Liver (tissue), 9 donors: ENCODE data around the gene ZBTB2. TPM values are rescaled to one million over a fixed set of nuclear protein-coding genes. Genes with fewer than 3 reads are reported as not detected.

ENCODE experiments used
- DNase-seq: peaks from one replicate; pipeline ENCODE4 v3.0.0-alpha.2; 2017; ENCODE audit warnings: low spot score
- H3K27ac ChIP-seq, 2 donors: one replicate each; pipeline ENCODE4 v1.7.0; 2013; ENCODE audit warnings: inconsistent platforms in 2 of 2, low read length in 2 of 2, control low read depth in 1 of 2, low read depth in 1 of 2, mild to moderate bottlenecking in 1 of 2
- H3K27me3 ChIP-seq, 4 donors: one replicate each; pipeline versions ENCODE4 v1.6.1 to v1.7.0; 2013; ENCODE audit warnings: low read length in 3 of 4, inconsistent platforms in 1 of 4, mild to moderate bottlenecking in 1 of 4, moderate library complexity in 1 of 4; ENCODE audit not compliant: control insufficient read depth in 4 of 4, insufficient read depth in 4 of 4
- H3K36me3 ChIP-seq, 4 donors: one replicate each; pipeline versions ENCODE4 v1.6.1 to v1.7.0; 2013; ENCODE audit warnings: low read length in 3 of 4, mild to moderate bottlenecking in 3 of 4, low read depth in 1 of 4, moderate library complexity in 1 of 4; ENCODE audit not compliant: control insufficient read depth in 4 of 4, insufficient read depth in 3 of 4
- H3K4me1 ChIP-seq, 4 donors: one replicate each; pipeline versions ENCODE4 v1.6.1 to v1.7.0; 2013; ENCODE audit warnings: low read length in 3 of 4, mild to moderate bottlenecking in 3 of 4, moderate library complexity in 1 of 4; ENCODE audit not compliant: control insufficient read depth in 4 of 4, insufficient read depth in 4 of 4
- H3K4me3 ChIP-seq, 3 donors: one replicate each; pipeline versions ENCODE4 v1.6.1 to v1.7.0; 2013; ENCODE audit warnings: low read length in 3 of 3, control low read depth in 1 of 3, low read depth in 1 of 3, mild to moderate bottlenecking in 1 of 3
- H3K9ac ChIP-seq, 2 donors: one replicate each; pipeline ENCODE4 v1.7.0; 2013; ENCODE audit warnings: low read length in 2 of 2, mild to moderate bottlenecking in 2 of 2, moderate library complexity in 2 of 2, control low read depth in 1 of 2, low read depth in 1 of 2
- H3K9me3 ChIP-seq, 4 donors: one replicate each; pipeline versions ENCODE4 v1.6.1 to v1.7.0; 2013; ENCODE audit warnings: low read length in 3 of 4; ENCODE audit not compliant: control insufficient read depth in 4 of 4
- ATF3 ChIP-seq: IDR thresholded peaks from 2 replicates; pipeline ENCODE4 v1.6.1; 2016; ENCODE audit warnings: antibody characterized with exemption
- EGR1 ChIP-seq, 2 donors: IDR thresholded peaks; 2 replicates each; pipeline ENCODE4 v1.6.1; 2016 to 2018; ENCODE audit warnings: antibody characterized with exemption in 2 of 2, low read depth in 2 of 2
- FOXA1 ChIP-seq: IDR thresholded peaks from 2 replicates; pipeline ENCODE4 v1.6.1; 2016; ENCODE audit warnings: antibody characterized with exemption
- FOXA2 ChIP-seq: IDR thresholded peaks from 2 replicates; pipeline ENCODE4 v1.6.1; 2016; ENCODE audit warnings: antibody characterized with exemption
- GABPA ChIP-seq, 2 donors: IDR thresholded peaks in 1 of 2; conservative IDR thresholded peaks in 1 of 2; 2 replicates each; pipeline ENCODE4 v1.6.1; 2016; ENCODE audit warnings: antibody characterized with exemption in 2 of 2, mild to moderate bottlenecking in 1 of 2, moderate library complexity in 1 of 2
- HNF4A ChIP-seq, 2 donors: conservative IDR thresholded peaks; 2 replicates each; pipeline ENCODE4 v1.6.1; 2016; ENCODE audit warnings: antibody characterized with exemption in 2 of 2, mild to moderate bottlenecking in 2 of 2
- HNF4G ChIP-seq: IDR thresholded peaks from 2 replicates; pipeline ENCODE4 v1.6.1; 2016; ENCODE audit warnings: antibody characterized with exemption
- JUND ChIP-seq, 2 donors: IDR thresholded peaks; 2 replicates each; pipeline ENCODE4 v1.6.1; 2016; ENCODE audit warnings: antibody characterized with exemption in 2 of 2
- NR2F2 ChIP-seq: IDR thresholded peaks from 2 replicates; pipeline ENCODE4 v1.6.1; 2016; ENCODE audit warnings: antibody characterized with exemption
- RAD21 ChIP-seq, 2 donors: IDR thresholded peaks; 2 replicates each; pipeline ENCODE4 v1.6.1; 2016; ENCODE audit warnings: antibody characterized with exemption in 2 of 2, mild to moderate bottlenecking in 2 of 2
- RXRA ChIP-seq, 2 donors: IDR thresholded peaks; 2 replicates each; pipeline ENCODE4 v1.6.1; 2017 to 2018; ENCODE audit warnings: antibody characterized with exemption in 2 of 2, mild to moderate bottlenecking in 1 of 2
- SP1 ChIP-seq: IDR thresholded peaks from 2 replicates; pipeline ENCODE4 v1.6.1; 2018; ENCODE audit warnings: antibody characterized with exemption, mild to moderate bottlenecking
- TAF1 ChIP-seq: conservative IDR thresholded peaks from 2 replicates; pipeline ENCODE4 v1.6.1; 2016; ENCODE audit warnings: antibody characterized with exemption, mild to moderate bottlenecking
- YY1 ChIP-seq: IDR thresholded peaks from 2 replicates; pipeline ENCODE4 v1.6.1; 2016; ENCODE audit warnings: antibody characterized with exemption, mild to moderate bottlenecking
- WGBS: extraction: QIAGEN DNeasy Blood & Tissue Kit; methylation state at CpG from one replicate; pipeline ENCODE4 v1.1.7; 2013; 5-methylcytosine and 5-hydroxymethylcytosine counted together
- polyA plus RNA-seq, 2 donors: library from polyadenylated mRNA; stranded (reverse) in 1 of 2; unstranded in 1 of 2; fragments of 200-250 nt in 1 of 2; fragments of >200 nt in 1 of 2; fragmentation: Nextera tagmentation in 1 of 2; extraction: Ambion mirVana in 1 of 2; gene quantifications; one replicate each; pipeline versions ENCODE4 v1.2.1 to v1.2.3, GENCODE V29; 2013 to 2015
- total RNA-seq, 2 donors: library from RNA; depleted of rRNA; stranded (reverse); fragments of >200 nt; gene quantifications; one replicate each; pipeline ENCODE4 v1.2.3, GENCODE V29; 2014
- TF ChIP-seq, protein P1 (sequence below): fragments of 150-350 bp; IDR thresholded peaks from 2 replicates; pipeline ENCODE4 v1.5.1; 2017; ENCODE audit warnings: improper control_type of control experiment, low read depth, low read length; ENCODE audit not compliant: missing input control
- TF ChIP-seq, protein P2 (sequence below): IDR thresholded peaks from 2 replicates; pipeline ENCODE4 v1.6.1; 2016; ENCODE audit warnings: antibody characterized with exemption
- TF ChIP-seq, protein P3 (sequence below): IDR thresholded peaks from 2 replicates; pipeline ENCODE4 v1.6.1; 2016; ENCODE audit warnings: antibody characterized with exemption, mild to moderate bottlenecking
- TF ChIP-seq, protein P4 (sequence below): IDR thresholded peaks from 2 replicates; pipeline ENCODE4 v1.6.1; 2016; ENCODE audit warnings: antibody characterized with exemption
- donor health status: healthy.
- donor health status: healthy.
- donor health status: healthy.
- donor health status: healthy.
- donor health status: healthy.

The ZBTB2 gene
- total and polyA plus RNA-seq, 4 donors, result 2.5 to 4.2 (median 3.0) TPM

DNA sequence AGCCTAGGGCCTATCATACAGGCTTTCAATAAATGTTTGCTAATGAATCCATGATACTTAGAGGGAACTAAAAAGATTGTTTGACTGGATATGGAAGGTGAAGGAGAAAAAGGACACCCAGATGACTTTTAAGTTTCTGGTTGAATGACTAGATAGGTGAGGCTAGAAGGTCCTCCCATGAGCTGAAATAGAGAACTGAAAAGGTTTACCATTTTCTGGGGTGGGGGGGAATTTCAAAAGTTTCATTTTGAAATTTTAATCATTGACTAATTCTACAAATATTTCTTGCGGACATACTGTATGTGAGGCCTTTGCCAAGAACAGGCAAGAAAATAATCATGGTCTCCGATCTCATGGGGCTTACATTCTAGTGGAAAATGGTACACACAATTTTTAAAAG is 17.9 kb upstream of the ZBTB2 start:
- Histone ChIP-seq H3K27me3 (no peaks in the 10 kb centered on the region), H3K4me1 (no peaks in the 10 kb centered on the region), H3K27ac (no peak overlapping the region), H3K4me3 (no peak overlapping the region), H3K9me3 (no peaks in the 10 kb centered on the region), H3K36me3 (peaks cover 6 to 36% (median 21%) of the 10 kb centered on the region in 4 donors), H3K9ac (no peak overlapping the region)
- DNase-seq, result no peak
- 91% methylated on average over 2 of the region's 2 CpGs for WGBS
- TF ChIP-seq SP1 (no peak), EGR1 (IDR thresholded peaks at IDR 0.05; ENCODE audit: low read depth in 2 of 2) (no peak), YY1 (no peak), JUND (IDR thresholded peaks at IDR 0.05) (no peak), RXRA (IDR thresholded peaks at IDR 0.05) (no peak), NR2F2 (no peak), ATF3 (no peak), FOXA1 (no peak), GABPA (IDR thresholded peaks at IDR 0.05 in 1 of 2, conservative IDR thresholded peaks at IDR 0.05 in 1 of 2) (no peak), FOXA2 (no peak), TAF1 (no peak), HNF4A (conservative IDR thresholded peaks at IDR 0.05) (no peak), HNF4G (no peak), RAD21 (IDR thresholded peaks at IDR 0.05) (no peak)
- TF ChIP-seq, protein P1, sequence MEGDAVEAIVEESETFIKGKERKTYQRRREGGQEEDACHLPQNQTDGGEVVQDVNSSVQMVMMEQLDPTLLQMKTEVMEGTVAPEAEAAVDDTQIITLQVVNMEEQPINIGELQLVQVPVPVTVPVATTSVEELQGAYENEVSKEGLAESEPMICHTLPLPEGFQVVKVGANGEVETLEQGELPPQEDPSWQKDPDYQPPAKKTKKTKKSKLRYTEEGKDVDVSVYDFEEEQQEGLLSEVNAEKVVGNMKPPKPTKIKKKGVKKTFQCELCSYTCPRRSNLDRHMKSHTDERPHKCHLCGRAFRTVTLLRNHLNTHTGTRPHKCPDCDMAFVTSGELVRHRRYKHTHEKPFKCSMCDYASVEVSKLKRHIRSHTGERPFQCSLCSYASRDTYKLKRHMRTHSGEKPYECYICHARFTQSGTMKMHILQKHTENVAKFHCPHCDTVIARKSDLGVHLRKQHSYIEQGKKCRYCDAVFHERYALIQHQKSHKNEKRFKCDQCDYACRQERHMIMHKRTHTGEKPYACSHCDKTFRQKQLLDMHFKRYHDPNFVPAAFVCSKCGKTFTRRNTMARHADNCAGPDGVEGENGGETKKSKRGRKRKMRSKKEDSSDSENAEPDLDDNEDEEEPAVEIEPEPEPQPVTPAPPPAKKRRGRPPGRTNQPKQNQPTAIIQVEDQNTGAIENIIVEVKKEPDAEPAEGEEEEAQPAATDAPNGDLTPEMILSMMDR, result no peak
- TF ChIP-seq, protein P2, sequence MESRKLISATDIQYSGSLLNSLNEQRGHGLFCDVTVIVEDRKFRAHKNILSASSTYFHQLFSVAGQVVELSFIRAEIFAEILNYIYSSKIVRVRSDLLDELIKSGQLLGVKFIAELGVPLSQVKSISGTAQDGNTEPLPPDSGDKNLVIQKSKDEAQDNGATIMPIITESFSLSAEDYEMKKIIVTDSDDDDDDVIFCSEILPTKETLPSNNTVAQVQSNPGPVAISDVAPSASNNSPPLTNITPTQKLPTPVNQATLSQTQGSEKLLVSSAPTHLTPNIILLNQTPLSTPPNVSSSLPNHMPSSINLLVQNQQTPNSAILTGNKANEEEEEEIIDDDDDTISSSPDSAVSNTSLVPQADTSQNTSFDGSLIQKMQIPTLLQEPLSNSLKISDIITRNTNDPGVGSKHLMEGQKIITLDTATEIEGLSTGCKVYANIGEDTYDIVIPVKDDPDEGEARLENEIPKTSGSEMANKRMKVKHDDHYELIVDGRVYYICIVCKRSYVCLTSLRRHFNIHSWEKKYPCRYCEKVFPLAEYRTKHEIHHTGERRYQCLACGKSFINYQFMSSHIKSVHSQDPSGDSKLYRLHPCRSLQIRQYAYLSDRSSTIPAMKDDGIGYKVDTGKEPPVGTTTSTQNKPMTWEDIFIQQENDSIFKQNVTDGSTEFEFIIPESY, result no peak
- TF ChIP-seq, protein P3, sequence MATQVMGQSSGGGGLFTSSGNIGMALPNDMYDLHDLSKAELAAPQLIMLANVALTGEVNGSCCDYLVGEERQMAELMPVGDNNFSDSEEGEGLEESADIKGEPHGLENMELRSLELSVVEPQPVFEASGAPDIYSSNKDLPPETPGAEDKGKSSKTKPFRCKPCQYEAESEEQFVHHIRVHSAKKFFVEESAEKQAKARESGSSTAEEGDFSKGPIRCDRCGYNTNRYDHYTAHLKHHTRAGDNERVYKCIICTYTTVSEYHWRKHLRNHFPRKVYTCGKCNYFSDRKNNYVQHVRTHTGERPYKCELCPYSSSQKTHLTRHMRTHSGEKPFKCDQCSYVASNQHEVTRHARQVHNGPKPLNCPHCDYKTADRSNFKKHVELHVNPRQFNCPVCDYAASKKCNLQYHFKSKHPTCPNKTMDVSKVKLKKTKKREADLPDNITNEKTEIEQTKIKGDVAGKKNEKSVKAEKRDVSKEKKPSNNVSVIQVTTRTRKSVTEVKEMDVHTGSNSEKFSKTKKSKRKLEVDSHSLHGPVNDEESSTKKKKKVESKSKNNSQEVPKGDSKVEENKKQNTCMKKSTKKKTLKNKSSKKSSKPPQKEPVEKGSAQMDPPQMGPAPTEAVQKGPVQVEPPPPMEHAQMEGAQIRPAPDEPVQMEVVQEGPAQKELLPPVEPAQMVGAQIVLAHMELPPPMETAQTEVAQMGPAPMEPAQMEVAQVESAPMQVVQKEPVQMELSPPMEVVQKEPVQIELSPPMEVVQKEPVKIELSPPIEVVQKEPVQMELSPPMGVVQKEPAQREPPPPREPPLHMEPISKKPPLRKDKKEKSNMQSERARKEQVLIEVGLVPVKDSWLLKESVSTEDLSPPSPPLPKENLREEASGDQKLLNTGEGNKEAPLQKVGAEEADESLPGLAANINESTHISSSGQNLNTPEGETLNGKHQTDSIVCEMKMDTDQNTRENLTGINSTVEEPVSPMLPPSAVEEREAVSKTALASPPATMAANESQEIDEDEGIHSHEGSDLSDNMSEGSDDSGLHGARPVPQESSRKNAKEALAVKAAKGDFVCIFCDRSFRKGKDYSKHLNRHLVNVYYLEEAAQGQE, result no peak
- TF ChIP-seq, protein P4, sequence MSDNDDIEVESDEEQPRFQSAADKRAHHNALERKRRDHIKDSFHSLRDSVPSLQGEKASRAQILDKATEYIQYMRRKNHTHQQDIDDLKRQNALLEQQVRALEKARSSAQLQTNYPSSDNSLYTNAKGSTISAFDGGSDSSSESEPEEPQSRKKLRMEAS, result no peak
